Measurements from ENCODE around the gene CLEC3B. TPM values are rescaled to one million over a fixed set of nuclear protein-coding genes. Genes with fewer than 3 reads are reported as not detected.

The CLEC3B gene, protein sequence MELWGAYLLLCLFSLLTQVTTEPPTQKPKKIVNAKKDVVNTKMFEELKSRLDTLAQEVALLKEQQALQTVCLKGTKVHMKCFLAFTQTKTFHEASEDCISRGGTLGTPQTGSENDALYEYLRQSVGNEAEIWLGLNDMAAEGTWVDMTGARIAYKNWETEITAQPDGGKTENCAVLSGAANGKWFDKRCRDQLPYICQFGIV
- total RNA-seq (2021; fragmentation: NEBNext Ultra II Directional; extraction: Animal tissue kit (Norgen Biotek cat#: 25700)): 1 to 10 TPM in 5 of 6 experiments, under 1 TPM in 1; 1.00 to 1.9 (median 1.2) TPM
- long read RNA-seq: 0 reads

DNA sequence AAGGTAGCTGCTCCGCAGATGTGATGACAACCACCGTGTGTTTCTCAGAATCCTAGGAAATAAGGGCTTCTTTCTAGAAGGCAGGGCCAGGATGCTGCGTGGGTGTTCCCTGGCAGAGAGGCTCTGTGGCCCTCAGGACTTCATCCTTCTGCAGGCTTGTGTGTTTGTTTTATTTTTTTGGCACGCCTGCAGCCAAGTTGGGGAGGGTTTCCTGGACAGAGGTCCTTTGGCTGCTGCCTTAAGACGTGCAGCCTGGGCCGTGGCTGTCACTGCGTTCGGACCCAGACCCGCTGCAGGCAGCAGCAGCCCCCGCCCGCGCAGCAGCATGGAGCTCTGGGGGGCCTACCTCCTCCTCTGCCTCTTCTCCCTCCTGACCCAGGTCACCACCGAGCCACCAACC lies at the start of gene CLEC3B:
Gene CLEC3B, plus strand, starts transcription at position 266 of the 400 bp plus-strand sequence. Its CDS starts 60 bp downstream, at position 326.
- DNase-seq: peak; percentile 24
- no peaks in the 10 kb centered on the region for H3K36me3 Mint-ChIP-seq (ENCODE audit: low read depth)
- TF ChIP-seq, protein P1, sequence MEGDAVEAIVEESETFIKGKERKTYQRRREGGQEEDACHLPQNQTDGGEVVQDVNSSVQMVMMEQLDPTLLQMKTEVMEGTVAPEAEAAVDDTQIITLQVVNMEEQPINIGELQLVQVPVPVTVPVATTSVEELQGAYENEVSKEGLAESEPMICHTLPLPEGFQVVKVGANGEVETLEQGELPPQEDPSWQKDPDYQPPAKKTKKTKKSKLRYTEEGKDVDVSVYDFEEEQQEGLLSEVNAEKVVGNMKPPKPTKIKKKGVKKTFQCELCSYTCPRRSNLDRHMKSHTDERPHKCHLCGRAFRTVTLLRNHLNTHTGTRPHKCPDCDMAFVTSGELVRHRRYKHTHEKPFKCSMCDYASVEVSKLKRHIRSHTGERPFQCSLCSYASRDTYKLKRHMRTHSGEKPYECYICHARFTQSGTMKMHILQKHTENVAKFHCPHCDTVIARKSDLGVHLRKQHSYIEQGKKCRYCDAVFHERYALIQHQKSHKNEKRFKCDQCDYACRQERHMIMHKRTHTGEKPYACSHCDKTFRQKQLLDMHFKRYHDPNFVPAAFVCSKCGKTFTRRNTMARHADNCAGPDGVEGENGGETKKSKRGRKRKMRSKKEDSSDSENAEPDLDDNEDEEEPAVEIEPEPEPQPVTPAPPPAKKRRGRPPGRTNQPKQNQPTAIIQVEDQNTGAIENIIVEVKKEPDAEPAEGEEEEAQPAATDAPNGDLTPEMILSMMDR (IDR thresholded peaks at IDR 0.05): no peak
- H3K27me3 Mint-ChIP-seq (ENCODE audit: insufficient read depth): no peaks in the 10 kb centered on the region; the same call in 1 of the 2 replicates
- H3K9me3 Mint-ChIP-seq: no peaks in the 10 kb centered on the region
- H3K4me3 Mint-ChIP-seq: peak within 1 kb of the TSS; percentile 47
- H3K4me1 Mint-ChIP-seq (ENCODE audit: low read depth): peaks cover 42% of the 10 kb centered on the region
- peak within 1 kb of the TSS; percentile 94 for H3K27ac Mint-ChIP-seq

DNA sequence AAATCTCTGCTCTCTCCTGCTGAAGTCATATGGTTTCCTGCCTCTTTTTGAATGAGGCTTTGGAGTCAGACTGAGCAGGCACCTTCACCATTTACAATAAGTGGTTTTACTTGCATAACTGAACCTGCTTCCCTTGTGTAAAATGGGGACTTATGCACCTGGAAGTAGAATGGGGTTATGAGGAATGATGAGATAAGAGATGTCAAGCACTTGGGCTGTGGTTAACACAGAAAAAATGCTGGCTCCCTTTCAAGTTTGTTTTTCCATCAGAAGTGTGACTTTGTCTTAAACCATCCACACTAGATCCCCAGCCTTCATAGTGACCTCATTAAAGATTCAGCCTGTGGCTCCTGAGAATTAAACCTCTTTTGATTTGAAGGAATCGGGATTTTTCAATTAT lies 44.9 kb upstream of the CLEC3B start:
- DNase-seq: no peak
- Mint-ChIP-seq H3K36me3 (ENCODE audit: low read depth) (peaks cover 20% of the 10 kb centered on the region), H3K9me3 (no peaks in the 10 kb centered on the region), H3K4me3 (no peak overlapping the region), H3K27ac (no peak overlapping the region), H3K4me1 (ENCODE audit: low read depth) (peaks cover 56% of the 10 kb centered on the region), H3K27me3 (ENCODE audit: insufficient read depth) (no peaks in the 10 kb centered on the region)
- TF ChIP-seq, protein P1 (IDR thresholded peaks at IDR 0.05): no peak

DNA sequence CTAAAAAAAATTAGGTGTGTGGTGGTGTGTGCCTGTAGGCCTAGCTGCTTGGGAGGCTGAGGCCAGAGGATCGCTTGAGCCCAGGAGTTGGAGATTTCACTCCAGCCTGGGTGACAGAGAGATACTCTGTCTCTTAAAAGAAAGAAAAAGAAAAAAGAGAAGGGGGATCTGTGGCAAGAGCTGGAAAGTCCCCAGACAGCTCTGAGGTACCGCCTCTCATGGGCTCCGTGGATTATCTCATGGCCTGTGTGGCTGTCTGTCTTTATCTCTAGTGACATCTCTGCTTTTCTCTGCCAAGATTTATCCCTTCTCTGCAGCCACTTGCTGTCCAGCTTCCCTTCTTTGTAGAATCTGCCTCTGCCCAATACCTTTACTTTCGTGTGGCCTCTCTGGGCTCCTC lies 44.4 kb upstream of the CLEC3B start:
- H3K9me3 Mint-ChIP-seq: no peaks in the 10 kb centered on the region
- H3K4me3 Mint-ChIP-seq: no peak overlapping the region
- no peaks in the 10 kb centered on the region for H3K27me3 Mint-ChIP-seq (ENCODE audit: insufficient read depth)
- TF ChIP-seq, protein P1 (IDR thresholded peaks at IDR 0.05): no peak
- 0 out of 2 replicates have a peak overlapping the region, but pooled peaks have one; percentile 0 for H3K27ac Mint-ChIP-seq
- peaks cover 16% of the 10 kb centered on the region for H3K36me3 Mint-ChIP-seq (ENCODE audit: low read depth)
- H3K4me1 Mint-ChIP-seq (ENCODE audit: low read depth): peaks cover 56% of the 10 kb centered on the region
- no peak for DNase-seq

DNA sequence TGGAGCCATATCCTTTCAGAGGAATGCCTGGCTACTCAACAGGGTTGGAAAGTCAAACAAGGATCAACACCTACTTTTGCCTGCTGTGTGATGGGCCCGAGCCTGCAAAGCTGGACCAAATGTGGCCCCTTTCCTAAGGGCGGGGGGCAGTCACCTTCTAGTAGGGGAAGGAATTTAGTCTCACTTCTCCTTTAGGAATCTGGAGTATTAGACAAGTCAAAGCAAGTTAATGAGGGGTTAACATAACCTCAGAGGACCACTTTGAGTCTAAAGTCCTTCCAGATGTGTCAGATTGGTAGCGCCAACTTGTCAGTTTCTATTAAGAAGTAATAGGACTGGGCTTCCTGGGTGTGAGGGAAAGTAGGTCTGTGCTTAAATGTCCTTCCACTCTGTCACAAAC lies 43.3 kb upstream of the CLEC3B start:
- no peak overlapping the region for H3K4me3 Mint-ChIP-seq
- peaks cover 16% of the 10 kb centered on the region for H3K36me3 Mint-ChIP-seq (ENCODE audit: low read depth)
- H3K4me1 Mint-ChIP-seq (ENCODE audit: low read depth): peaks cover 46% of the 10 kb centered on the region
- no peaks in the 10 kb centered on the region for H3K9me3 Mint-ChIP-seq
- DNase-seq: no peak
- no peaks in the 10 kb centered on the region for H3K27me3 Mint-ChIP-seq (ENCODE audit: insufficient read depth)
- TF ChIP-seq, protein P1 (IDR thresholded peaks at IDR 0.05): no peak
- no peak overlapping the region for H3K27ac Mint-ChIP-seq

DNA sequence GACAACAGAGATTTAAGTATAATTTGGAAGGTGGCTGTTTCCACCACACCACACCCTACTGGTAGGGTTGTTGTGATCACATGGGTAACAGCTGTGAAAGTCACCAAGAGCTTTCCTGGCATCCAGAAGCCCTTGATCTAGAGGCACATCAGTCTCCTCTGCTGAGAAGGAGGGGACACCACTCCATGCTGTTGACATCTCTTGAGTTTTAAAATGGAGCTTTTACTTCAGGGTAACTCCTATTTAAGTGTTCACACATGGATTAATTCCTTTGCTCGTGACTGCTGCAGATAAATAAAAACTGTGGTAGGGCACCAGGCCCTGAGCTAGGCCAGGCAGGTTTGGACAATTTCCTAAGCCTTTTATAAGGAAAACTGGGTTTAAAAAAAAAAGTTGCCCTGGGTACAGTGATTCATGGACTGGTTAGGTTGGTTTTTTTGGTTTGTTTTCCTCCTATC lies 42.6 kb upstream of the CLEC3B start:
- no peaks in the 10 kb centered on the region for H3K9me3 Mint-ChIP-seq
- peaks cover 44% of the 10 kb centered on the region for H3K4me1 Mint-ChIP-seq (ENCODE audit: low read depth)
- no peak overlapping the region for H3K4me3 Mint-ChIP-seq
- DNase-seq: no peak
- H3K27me3 Mint-ChIP-seq (ENCODE audit: insufficient read depth): no peaks in the 10 kb centered on the region
- peaks cover 16% of the 10 kb centered on the region for H3K36me3 Mint-ChIP-seq (ENCODE audit: low read depth)
- TF ChIP-seq, protein P1 (IDR thresholded peaks at IDR 0.05): no peak
- no peak overlapping the region for H3K27ac Mint-ChIP-seq

All from HFFc6 (cell line).